SK-N-MC (cell line): Measurements from ENCODE around the gene DEAF1.

Source experiments
- EZH2 ChIP-seq: fragments of 200-600 bp; sonication (generic); IDR thresholded peaks from one replicate; pipeline ENCODE4 v1.6.1; 2017; ENCODE audit warnings: antibody characterized with exemption
- FOXP2 ChIP-seq: optimal IDR thresholded peaks from 2 replicates; pipeline ENCODE3; 2011; ENCODE audit warnings: mild to moderate bottlenecking, moderate library complexity; ENCODE audit not compliant: insufficient read depth; ENCODE audit errors: extremely low read length, control extremely low read depth
- POLR2AphosphoS5 ChIP-seq: IDR thresholded peaks from 2 replicates; pipeline ENCODE4 v1.6.1; 2012; ENCODE audit warnings: mild to moderate bottlenecking, low read depth, low read length, borderline replicate concordance

- no peak for TF ChIP-seq EZH2
- no peak for TF ChIP-seq POLR2AphosphoS5
- no peak for TF ChIP-seq FOXP2
Measured at GRCh38 chr11:724049-724777, 29.2 kb upstream of the DEAF1 start.
